Loucy (cell line): ENCODE measurements around the gene PAQR7.

ENCODE experiments used
- H2AFZ ChIP-seq: fragments of 200-600 bp; sonication (generic); 2 replicates; pipeline ENCODE4 v1.6.0; 2016; ENCODE audit warnings: antibody characterized with exemption, mild to moderate bottlenecking, low read length, moderate library complexity
- H3F3A ChIP-seq: fragments of 200-600 bp; 2 replicates; pipeline ENCODE4 v1.6.0; 2016; ENCODE audit warnings: antibody characterized with exemption, low read depth, mild to moderate bottlenecking
- H3K27me3 ChIP-seq: fragments of 200-600 bp; sonication (generic); 2 replicates; pipeline ENCODE4 v1.6.1; 2014; ENCODE audit warnings: low read length, mild to moderate bottlenecking; ENCODE audit not compliant: insufficient read depth, poor library complexity, severe bottlenecking
- H3K36me3 ChIP-seq: fragments of 200-600 bp; sonication (generic); 2 replicates; pipeline ENCODE4 v1.6.1; 2016; ENCODE audit warnings: low read length; ENCODE audit not compliant: insufficient read depth
- H3K4me1 ChIP-seq: fragments of 200-600 bp; sonication (generic); 2 replicates; pipeline ENCODE4 v1.5.1; 2014; ENCODE audit warnings: low read length, mild to moderate bottlenecking; ENCODE audit not compliant: insufficient read depth, poor library complexity, severe bottlenecking
- H3K4me2 ChIP-seq: fragments of 200-600 bp; sonication (generic); 2 replicates; pipeline ENCODE4 v1.6.0; 2014; ENCODE audit warnings: antibody characterized with exemption, low read length, low read depth, mild to moderate bottlenecking; ENCODE audit not compliant: poor library complexity, severe bottlenecking
- H3K4me3 ChIP-seq: fragments of 200-600 bp; sonication (generic); 2 replicates; pipeline ENCODE4 v1.5.1; 2014; ENCODE audit warnings: low read length, mild to moderate bottlenecking, mixed read lengths; ENCODE audit not compliant: poor library complexity, severe bottlenecking
- H3K79me2 ChIP-seq: fragments of 200-600 bp; sonication (generic); 2 replicates; pipeline ENCODE4 v1.6.1; 2014; ENCODE audit warnings: low read length; ENCODE audit not compliant: insufficient read depth
- H3K9ac ChIP-seq: fragments of 200-600 bp; sonication (generic); 2 replicates; pipeline ENCODE4 v1.6.0; 2014; ENCODE audit warnings: mild to moderate bottlenecking, low read depth, low read length, moderate library complexity; ENCODE audit not compliant: poor library complexity, severe bottlenecking
- H3K9me2 ChIP-seq: fragments of 200-600 bp; sonication (generic); replicated peaks from 2 replicates; pipeline ENCODE4 v1.6.1; 2016; ENCODE audit warnings: low read depth, low read length, mixed read lengths
- H3K9me3 ChIP-seq: fragments of 200-600 bp; sonication (generic); 2 replicates; pipeline ENCODE4 v1.6.1; 2014; ENCODE audit warnings: mild to moderate bottlenecking, antibody characterized with exemption, low read length, low read depth; ENCODE audit not compliant: insufficient read depth
- H4K20me1 ChIP-seq: fragments of 200-600 bp; sonication (generic); 2 replicates; pipeline ENCODE4 v1.6.0; 2014; ENCODE audit warnings: antibody characterized with exemption, low read length, mild to moderate bottlenecking; ENCODE audit not compliant: insufficient read depth, poor library complexity, severe bottlenecking
- CTCF ChIP-seq: fragments of 200-600 bp; sonication (generic); conservative IDR thresholded peaks from 2 replicates; pipeline ENCODE4 v1.5.1; 2014; ENCODE audit warnings: mild to moderate bottlenecking, antibody characterized with exemption, low read length
- EZH2phosphoT487 ChIP-seq: fragments of 200-600 bp; IDR thresholded peaks from 2 replicates; pipeline ENCODE4 v1.6.1; 2018; ENCODE audit warnings: antibody characterized with exemption, mild to moderate bottlenecking, moderate library complexity, borderline replicate concordance

The PAQR7 gene

GRCh38 chr1:25833158-25833557 lies 42.4 kb downstream of the PAQR7 start:
- H3K9me2 ChIP-seq, result no peaks in the 10 kb centered on the region
- no peak overlapping the region for H3K4me2 ChIP-seq
- TF ChIP-seq EZH2phosphoT487 (no peak), CTCF (no peak)
- H3F3A ChIP-seq, result peaks cover 2% of the 10 kb centered on the region; the same call in 1 of the 2 replicates
- H3K4me1 ChIP-seq, result peaks cover 16% of the 10 kb centered on the region
- peaks cover 73% of the 10 kb centered on the region for H3K36me3 ChIP-seq
- H3K4me3 ChIP-seq, result no peak overlapping the region
- no peaks in the 10 kb centered on the region for H4K20me1 ChIP-seq
- H3K9ac ChIP-seq, result no peak overlapping the region
- no peak overlapping the region for H2AFZ ChIP-seq
- no peaks in the 10 kb centered on the region for H3K79me2 ChIP-seq
- no peaks in the 10 kb centered on the region for H3K9me3 ChIP-seq
- H3K27me3 ChIP-seq, result no peaks in the 10 kb centered on the region

- H4K20me1 ChIP-seq, result no peaks in the 10 kb centered on the region
- no peaks in the 10 kb centered on the region for H3K79me2 ChIP-seq
- no peaks in the 10 kb centered on the region for H3K9me2 ChIP-seq
- H3K4me2 ChIP-seq, result peak overlapping the region; percentile 28
- H3F3A ChIP-seq, result peaks cover 2% of the 10 kb centered on the region; the same call in 1 of the 2 replicates
- H3K27me3 ChIP-seq, result no peaks in the 10 kb centered on the region
- H3K36me3 ChIP-seq, result peaks cover 79% of the 10 kb centered on the region
- H3K9me3 ChIP-seq, result no peaks in the 10 kb centered on the region
- H3K9ac ChIP-seq, result no peak overlapping the region
- H3K4me1 ChIP-seq, result peaks cover 16% of the 10 kb centered on the region
- H2AFZ ChIP-seq, result no peak overlapping the region
- no peak for TF ChIP-seq EZH2phosphoT487
- TF ChIP-seq CTCF, result no peak
- H3K4me3 ChIP-seq, result no peak overlapping the region
Measured at GRCh38 chr1:25832336-25833037, 43.0 kb downstream of the PAQR7 start.

- Histone ChIP-seq H3K9ac (no peak overlapping the region), H3K36me3 (peaks cover 78% of the 10 kb centered on the region), H3K4me2 (peak overlapping the region; percentile 28), H3K79me2 (no peaks in the 10 kb centered on the region), H3K27me3 (no peaks in the 10 kb centered on the region), H3K4me1 (peaks cover 16% of the 10 kb centered on the region), H3K4me3 (no peak overlapping the region), H4K20me1 (no peaks in the 10 kb centered on the region), H3K9me2 (no peaks in the 10 kb centered on the region), H3F3A (peaks cover 2% of the 10 kb centered on the region; the same call in 1 of the 2 replicates), H3K9me3 (no peaks in the 10 kb centered on the region), H2AFZ (no peak overlapping the region)
- TF ChIP-seq EZH2phosphoT487 (no peak), CTCF (no peak)
Measured at GRCh38 chr1:25831569-25832196, 43.8 kb downstream of the PAQR7 start.
